PC-9 (cell line): Measurements from ENCODE around the gene OR13J1.

Experiments used
- CTCF ChIP-seq: fragments of 200-600 bp; sonication (generic); conservative IDR thresholded peaks from 2 replicates; pipeline ENCODE4 v1.6.1; 2017; ENCODE audit warnings: mixed run types, antibody characterized with exemption, mild to moderate bottlenecking, moderate library complexity
- EZH2 ChIP-seq: fragments of 200-600 bp; sonication (generic); IDR thresholded peaks from 2 replicates; pipeline ENCODE4 v1.8.0; 2017; ENCODE audit warnings: antibody characterized with exemption, low read depth

- TF ChIP-seq CTCF (no peak), EZH2 (no peak)
These were observed 45.6 kb upstream of the OR13J1 start for GRCh38 chr9:35915681-35916294.
